Left ventricle myocardium superior (tissue), 1 donor: ENCODE measurements around the gene CASQ1. TPM values are rescaled to one million over a fixed set of nuclear protein-coding genes. Genes with fewer than 3 reads are reported as not detected.

Source experiments
- ATAC-seq: fragments of 200-7000 bp; cut with Tn5 transposase; one replicate; pipeline ENCODE4 v1.9.1; 2020; ENCODE audit warnings: mild to moderate bottlenecking, moderate library complexity
- DNase-seq: peaks from one replicate; pipeline ENCODE4 v3.0.0-alpha.2; 2020
- intact Hi-C: fragments of 100-400 bp; cut with micrococcal nuclease; formaldehyde crosslinking; loops from one replicate; pipeline ENCODE4 v1.11.0; 2022
- long read RNA-seq: library from polyadenylated mRNA; unstranded; transcript quantifications from one replicate; pipeline ENCODE4 v2.0.0, GENCODE V29; 2021
- total RNA-seq: library from RNA; stranded (reverse); fragmentation: NEBNext Ultra II Directional; extraction: Animal tissue kit (Norgen Biotek cat#: 25700); gene quantifications from one replicate; pipeline ENCODE4 v1.2.1, GENCODE V29; 2021
- donor health status: DM: no; HTN: yes; CAD: no; lungs with severe emphysema.

Gene CASQ1
- total RNA-seq: 20.0 TPM
- long read RNA-seq, transcript CASQ1-201 (11 exons, 1,897 nt): major isoform, 16 of 21 reads
- long read RNA-seq, partial matches to known transcripts: 4 of 21 reads
- long read RNA-seq, other reads (novel, unspliced or antisense): 1 of 21 reads

- peak; percentile 69 for DNase-seq
These were observed at the start of gene CASQ1 for GRCh38 chr1:160189649-160190625. TSS of gene CASQ1 (plus strand) at chr1:160190575. CDS start at chr1:160190752, 177 bp downstream.

GRCh38 chr1:160143695-160144094 is 46.7 kb upstream of the CASQ1 start:
- no peak for ATAC-seq
- intact Hi-C loops: no loop called here

More at GRCh38 chr1:160189649-160190625, at the start of gene CASQ1:
- ATAC-seq: peak; percentile 62
- intact Hi-C loops: loop anchor here (10.0 kb wide), 2 partner anchors 65 to 85 kb away; no protein-coding TSS in a partner anchor

GRCh38 chr1:160144921-160145320 is 45.5 kb upstream of the CASQ1 start:
- ATAC-seq (peak; percentile 30), DNase-seq (no peak)
- intact Hi-C loops: no loop called here

More at GRCh38 chr1:160143695-160144094, 46.7 kb upstream of the CASQ1 start:
- no peak for DNase-seq

GRCh38 chr1:160146107-160146506 is 44.3 kb upstream of the CASQ1 start:
- DNase-seq: no peak
- intact Hi-C loops: no loop called here
- ATAC-seq: no peak

- intact Hi-C loops: no loop called here
- DNase-seq (no peak), ATAC-seq (peak; percentile 61)
These were observed 42.3 kb upstream of the CASQ1 start for GRCh38 chr1:160148121-160148520.

GRCh38 chr1:160149233-160149632 is 41.1 kb upstream of the CASQ1 start:
- DNase-seq (no peak), ATAC-seq (no peak)
- intact Hi-C loops: no loop called here

GRCh38 chr1:160149716-160150115 is 40.7 kb upstream of the CASQ1 start:
- no peak for DNase-seq
- intact Hi-C loops: no loop called here
- ATAC-seq: no peak

- intact Hi-C loops: no loop called here
- no peak for ATAC-seq
- DNase-seq: no peak
These were observed 39.1 kb upstream of the CASQ1 start, which contains the start of gene ATP1A4 for GRCh38 chr1:160151303-160151702. TSS of gene ATP1A4 (plus strand) at chr1:160151603. CDS start at chr1:160152041, 438 bp downstream.

GRCh38 chr1:160154790-160155189 is 35.6 kb upstream of the CASQ1 start:
- no peak for ATAC-seq

GRCh38 chr1:160156361-160156760 is 34.0 kb upstream of the CASQ1 start:
- intact Hi-C loops: no loop called here
- ATAC-seq (no peak), DNase-seq (no peak)

More at GRCh38 chr1:160154790-160155189, 35.6 kb upstream of the CASQ1 start:
- no peak for DNase-seq
- intact Hi-C loops: no loop called here

- ATAC-seq (no peak), DNase-seq (no peak)
- intact Hi-C loops: no loop called here
These were observed 33.2 kb upstream of the CASQ1 start for GRCh38 chr1:160157174-160157573.

GRCh38 chr1:160158031-160158430 is 32.3 kb upstream of the CASQ1 start:
- DNase-seq: no peak
- intact Hi-C loops: no loop called here
- ATAC-seq: no peak

GRCh38 chr1:160158534-160158933 is 31.8 kb upstream of the CASQ1 start:
- DNase-seq: no peak
- ATAC-seq: no peak
- intact Hi-C loops: no loop called here

- DNase-seq: no peak
- intact Hi-C loops: no loop called here
- peak; percentile 69 for ATAC-seq
These were observed 30.5 kb upstream of the CASQ1 start for GRCh38 chr1:160159846-160160245.

GRCh38 chr1:160161965-160162705 is 28.2 kb upstream of the CASQ1 start:
- intact Hi-C loops: no loop called here
- ATAC-seq (peak; percentile 68), DNase-seq (no peak)

GRCh38 chr1:160162931-160163330 is 27.4 kb upstream of the CASQ1 start:
- DNase-seq: no peak
- intact Hi-C loops: no loop called here
- no peak for ATAC-seq

GRCh38 chr1:160163615-160164014 is 26.8 kb upstream of the CASQ1 start:
- intact Hi-C loops: no loop called here
- ATAC-seq (no peak), DNase-seq (no peak)

GRCh38 chr1:160164121-160164520 is 26.3 kb upstream of the CASQ1 start:
- intact Hi-C loops: no loop called here
- no peak for DNase-seq
- ATAC-seq: no peak

- ATAC-seq (no peak), DNase-seq (no peak)
- intact Hi-C loops: no loop called here
These were observed 24.1 kb upstream of the CASQ1 start for GRCh38 chr1:160166166-160166868.
